ENCODE results near the gene CREBZF.

DNA sequence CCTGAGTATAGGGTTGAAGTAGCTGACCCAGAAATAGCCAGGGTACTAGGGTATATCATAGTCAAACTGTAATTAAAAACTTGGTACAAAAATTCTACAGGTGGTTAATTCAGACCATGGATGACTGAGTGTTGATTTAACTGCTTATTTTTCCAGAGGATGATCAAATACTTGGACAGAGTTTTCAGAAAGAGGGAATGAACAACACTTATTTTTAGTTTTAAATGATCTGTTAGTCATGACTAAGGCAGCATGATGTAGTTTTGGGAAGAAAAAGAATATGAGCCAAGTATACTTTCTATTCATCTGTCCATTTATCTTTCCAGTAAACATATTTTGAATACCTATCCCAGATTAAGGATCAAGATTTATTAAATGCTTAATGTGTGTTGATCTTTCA lies 40.9 kb upstream of the CREBZF start:
- TF ChIP-seq, protein P1, sequence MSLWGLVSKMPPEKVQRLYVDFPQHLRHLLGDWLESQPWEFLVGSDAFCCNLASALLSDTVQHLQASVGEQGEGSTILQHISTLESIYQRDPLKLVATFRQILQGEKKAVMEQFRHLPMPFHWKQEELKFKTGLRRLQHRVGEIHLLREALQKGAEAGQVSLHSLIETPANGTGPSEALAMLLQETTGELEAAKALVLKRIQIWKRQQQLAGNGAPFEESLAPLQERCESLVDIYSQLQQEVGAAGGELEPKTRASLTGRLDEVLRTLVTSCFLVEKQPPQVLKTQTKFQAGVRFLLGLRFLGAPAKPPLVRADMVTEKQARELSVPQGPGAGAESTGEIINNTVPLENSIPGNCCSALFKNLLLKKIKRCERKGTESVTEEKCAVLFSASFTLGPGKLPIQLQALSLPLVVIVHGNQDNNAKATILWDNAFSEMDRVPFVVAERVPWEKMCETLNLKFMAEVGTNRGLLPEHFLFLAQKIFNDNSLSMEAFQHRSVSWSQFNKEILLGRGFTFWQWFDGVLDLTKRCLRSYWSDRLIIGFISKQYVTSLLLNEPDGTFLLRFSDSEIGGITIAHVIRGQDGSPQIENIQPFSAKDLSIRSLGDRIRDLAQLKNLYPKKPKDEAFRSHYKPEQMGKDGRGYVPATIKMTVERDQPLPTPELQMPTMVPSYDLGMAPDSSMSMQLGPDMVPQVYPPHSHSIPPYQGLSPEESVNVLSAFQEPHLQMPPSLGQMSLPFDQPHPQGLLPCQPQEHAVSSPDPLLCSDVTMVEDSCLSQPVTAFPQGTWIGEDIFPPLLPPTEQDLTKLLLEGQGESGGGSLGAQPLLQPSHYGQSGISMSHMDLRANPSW (CRISPR knock-in tag; conservative IDR thresholded peaks at IDR 0.05; ENCODE audit: low read depth) = no peak
- TF ChIP-seq, protein P2, sequence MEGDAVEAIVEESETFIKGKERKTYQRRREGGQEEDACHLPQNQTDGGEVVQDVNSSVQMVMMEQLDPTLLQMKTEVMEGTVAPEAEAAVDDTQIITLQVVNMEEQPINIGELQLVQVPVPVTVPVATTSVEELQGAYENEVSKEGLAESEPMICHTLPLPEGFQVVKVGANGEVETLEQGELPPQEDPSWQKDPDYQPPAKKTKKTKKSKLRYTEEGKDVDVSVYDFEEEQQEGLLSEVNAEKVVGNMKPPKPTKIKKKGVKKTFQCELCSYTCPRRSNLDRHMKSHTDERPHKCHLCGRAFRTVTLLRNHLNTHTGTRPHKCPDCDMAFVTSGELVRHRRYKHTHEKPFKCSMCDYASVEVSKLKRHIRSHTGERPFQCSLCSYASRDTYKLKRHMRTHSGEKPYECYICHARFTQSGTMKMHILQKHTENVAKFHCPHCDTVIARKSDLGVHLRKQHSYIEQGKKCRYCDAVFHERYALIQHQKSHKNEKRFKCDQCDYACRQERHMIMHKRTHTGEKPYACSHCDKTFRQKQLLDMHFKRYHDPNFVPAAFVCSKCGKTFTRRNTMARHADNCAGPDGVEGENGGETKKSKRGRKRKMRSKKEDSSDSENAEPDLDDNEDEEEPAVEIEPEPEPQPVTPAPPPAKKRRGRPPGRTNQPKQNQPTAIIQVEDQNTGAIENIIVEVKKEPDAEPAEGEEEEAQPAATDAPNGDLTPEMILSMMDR (IDR thresholded peaks at IDR 0.05) = no peak
- no peak for TF ChIP-seq ZBTB21 (CRISPR knock-in tag; IDR thresholded peaks at IDR 0.05; ENCODE audit: borderline replicate concordance)
- no peak for TF ChIP-seq GABPB1 (CRISPR knock-in tag; IDR thresholded peaks at IDR 0.05)
- TF ChIP-seq ZNF263 (CRISPR knock-in tag; IDR thresholded peaks at IDR 0.05; ENCODE audit: low read depth) = no peak
- no peak for TF ChIP-seq E2F4 (CRISPR knock-in tag; IDR thresholded peaks at IDR 0.05; ENCODE audit: borderline replicate concordance, low read depth)
- TF ChIP-seq TP53 (CRISPR knock-in tag; IDR thresholded peaks at IDR 0.05) = no peak
- TF ChIP-seq, protein P3, sequence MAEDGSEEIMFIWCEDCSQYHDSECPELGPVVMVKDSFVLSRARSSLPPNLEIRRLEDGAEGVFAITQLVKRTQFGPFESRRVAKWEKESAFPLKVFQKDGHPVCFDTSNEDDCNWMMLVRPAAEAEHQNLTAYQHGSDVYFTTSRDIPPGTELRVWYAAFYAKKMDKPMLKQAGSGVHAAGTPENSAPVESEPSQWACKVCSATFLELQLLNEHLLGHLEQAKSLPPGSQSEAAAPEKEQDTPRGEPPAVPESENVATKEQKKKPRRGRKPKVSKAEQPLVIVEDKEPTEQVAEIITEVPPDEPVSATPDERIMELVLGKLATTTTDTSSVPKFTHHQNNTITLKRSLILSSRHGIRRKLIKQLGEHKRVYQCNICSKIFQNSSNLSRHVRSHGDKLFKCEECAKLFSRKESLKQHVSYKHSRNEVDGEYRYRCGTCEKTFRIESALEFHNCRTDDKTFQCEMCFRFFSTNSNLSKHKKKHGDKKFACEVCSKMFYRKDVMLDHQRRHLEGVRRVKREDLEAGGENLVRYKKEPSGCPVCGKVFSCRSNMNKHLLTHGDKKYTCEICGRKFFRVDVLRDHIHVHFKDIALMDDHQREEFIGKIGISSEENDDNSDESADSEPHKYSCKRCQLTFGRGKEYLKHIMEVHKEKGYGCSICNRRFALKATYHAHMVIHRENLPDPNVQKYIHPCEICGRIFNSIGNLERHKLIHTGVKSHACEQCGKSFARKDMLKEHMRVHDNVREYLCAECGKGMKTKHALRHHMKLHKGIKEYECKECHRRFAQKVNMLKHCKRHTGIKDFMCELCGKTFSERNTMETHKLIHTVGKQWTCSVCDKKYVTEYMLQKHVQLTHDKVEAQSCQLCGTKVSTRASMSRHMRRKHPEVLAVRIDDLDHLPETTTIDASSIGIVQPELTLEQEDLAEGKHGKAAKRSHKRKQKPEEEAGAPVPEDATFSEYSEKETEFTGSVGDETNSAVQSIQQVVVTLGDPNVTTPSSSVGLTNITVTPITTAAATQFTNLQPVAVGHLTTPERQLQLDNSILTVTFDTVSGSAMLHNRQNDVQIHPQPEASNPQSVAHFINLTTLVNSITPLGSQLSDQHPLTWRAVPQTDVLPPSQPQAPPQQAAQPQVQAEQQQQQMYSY (CRISPR knock-in tag; IDR thresholded peaks at IDR 0.05) = no peak
- no peak for TF ChIP-seq CREB1 (CRISPR knock-in tag; IDR thresholded peaks at IDR 0.05)
- TF ChIP-seq, protein P4, sequence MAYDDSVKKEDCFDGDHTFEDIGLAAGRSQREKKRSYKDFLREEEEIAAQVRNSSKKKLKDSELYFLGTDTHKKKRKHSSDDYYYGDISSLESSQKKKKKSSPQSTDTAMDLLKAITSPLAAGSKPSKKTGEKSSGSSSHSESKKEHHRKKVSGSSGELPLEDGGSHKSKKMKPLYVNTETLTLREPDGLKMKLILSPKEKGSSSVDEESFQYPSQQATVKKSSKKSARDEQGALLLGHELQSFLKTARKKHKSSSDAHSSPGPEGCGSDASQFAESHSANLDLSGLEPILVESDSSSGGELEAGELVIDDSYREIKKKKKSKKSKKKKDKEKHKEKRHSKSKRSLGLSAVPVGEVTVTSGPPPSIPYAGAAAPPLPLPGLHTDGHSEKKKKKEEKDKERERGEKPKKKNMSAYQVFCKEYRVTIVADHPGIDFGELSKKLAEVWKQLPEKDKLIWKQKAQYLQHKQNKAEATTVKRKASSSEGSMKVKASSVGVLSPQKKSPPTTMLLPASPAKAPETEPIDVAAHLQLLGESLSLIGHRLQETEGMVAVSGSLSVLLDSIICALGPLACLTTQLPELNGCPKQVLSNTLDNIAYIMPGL (CRISPR knock-in tag; IDR thresholded peaks at IDR 0.05) = no peak
- no peak for TF ChIP-seq JUN (CRISPR knock-in tag; IDR thresholded peaks at IDR 0.05)
- no peak for TF ChIP-seq CBFB (CRISPR knock-in tag; IDR thresholded peaks at IDR 0.05; ENCODE audit: low read depth)
